Body of pancreas (tissue), 4 donors: ENCODE results near the gene AMPD3. TPM values are rescaled to one million over a fixed set of nuclear protein-coding genes. Genes with fewer than 3 reads are reported as not detected.

Experiments used
- ATAC-seq: fragments of 150-250 bp; one replicate; pipeline ENCODE4 v1.9.1; 2016
- DNase-seq, 4 donors: peaks; one replicate each; pipeline ENCODE4 v3.0.0-alpha.2; 2019
- H3K27ac ChIP-seq, 4 donors: fragments of 200-600 bp; sonication (generic); 1 replicate in 3 of 4; 2 replicates in 1 of 4; pipeline versions ENCODE4 v1.5.1 to v1.6.1; 2016 to 2019; ENCODE audit warnings: mild to moderate bottlenecking in 1 of 4, mixed read lengths in 1 of 4, moderate library complexity in 1 of 4
- H3K27me3 ChIP-seq, 2 donors: fragments of 200-600 bp; sonication (generic); one replicate each; pipeline ENCODE4 v1.6.0; 2016; ENCODE audit warnings: mild to moderate bottlenecking in 1 of 2
- H3K36me3 ChIP-seq, 2 donors: fragments of 200-600 bp; sonication (generic); replicated peaks in 1 of 2; 2 replicates each; pipeline ENCODE4 v1.5.1; 2016; ENCODE audit warnings: low read depth in 2 of 2; ENCODE audit not compliant: insufficient read depth in 1 of 2
- H3K4me1 ChIP-seq: fragments of 200-600 bp; sonication (generic); one replicate; pipeline ENCODE4 v1.6.0; 2016
- H3K4me3 ChIP-seq, 2 donors: fragments of 200-600 bp; sonication (generic); 1 replicate in 1 of 2; 2 replicates in 1 of 2; pipeline ENCODE4 v1.5.1; 2016 to 2019
- H3K9me3 ChIP-seq, 3 donors: fragments of 200-600 bp; sonication (generic); 1 replicate in 2 of 3; 2 replicates in 1 of 3; pipeline ENCODE4 v1.5.1; 2016
- CTCF ChIP-seq, 7 experiments: fragments of 450-650 bp in 4 of 7; fragments of 200-600 bp in 3 of 7; sonication (generic) in 3 of 7; IDR thresholded peaks; one replicate each; pipeline ENCODE4 v1.5.1; 2016 to 2019; ENCODE audit warnings: antibody characterized with exemption in 7 of 7
- POLR2A ChIP-seq, 3 donors: fragments of 450-650 bp; IDR thresholded peaks; one replicate each; pipeline ENCODE4 v1.6.1; 2016; ENCODE audit warnings: antibody characterized with exemption in 3 of 3, mild to moderate bottlenecking in 2 of 3
- WGBS, 2 donors: methylation state at CpG; one replicate each; pipeline ENCODE4 v1.1.5; 2017; 5-methylcytosine and 5-hydroxymethylcytosine counted together
- intact Hi-C: fragments of 100-400 bp; cut with DNase I; formaldehyde crosslinking; loops from one replicate; pipeline ENCODE4 v1.15.1; 2023
- microRNA counts, 2 donors: library from miRNA; unstranded; fragments of <30 nt; microRNA quantifications; one replicate each; lab custom pipeline; 2017
- total RNA-seq, 2 donors: library from RNA; depleted of rRNA; stranded (reverse); fragments of >200 nt; gene quantifications; one replicate each; pipeline ENCODE4 v1.1.0, GENCODE V29; 2016

The AMPD3 gene
- total RNA-seq, 2 donors from 2014 or later: 3.6 to 9.9 TPM

DNA sequence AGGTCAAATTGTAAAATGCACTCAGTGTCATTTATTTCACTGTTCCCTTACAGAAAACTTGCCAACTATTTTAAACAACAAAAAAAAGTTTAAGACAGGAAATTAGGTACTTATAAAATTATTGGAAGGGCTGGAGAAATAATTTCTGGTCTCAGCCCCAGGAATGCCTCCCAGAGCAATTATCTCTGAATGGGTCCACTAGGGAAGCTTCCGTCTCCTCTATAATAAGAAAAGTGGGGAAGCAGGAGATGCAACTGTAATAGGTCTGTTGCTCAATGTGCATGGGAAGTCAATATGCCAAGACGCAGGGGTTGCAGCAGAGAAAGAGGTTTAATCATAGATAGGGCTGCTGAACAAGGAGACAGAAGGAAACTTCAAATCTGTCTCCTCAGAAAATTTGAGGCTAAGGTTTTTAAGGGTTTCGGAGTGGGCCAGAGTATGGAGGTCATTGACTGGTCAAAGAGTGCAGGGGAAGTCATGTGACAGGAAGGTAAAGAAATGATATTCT lies 96.8 kb downstream of the AMPD3 start:
- no peak for ATAC-seq
- Histone ChIP-seq H3K27ac (no peak overlapping the region), H3K9me3 (no peaks in the 10 kb centered on the region), H3K4me3 (no peak overlapping the region), H3K27me3 (no peaks in the 10 kb centered on the region), H3K4me1 (no peaks in the 10 kb centered on the region), H3K36me3 (no peaks in the 10 kb centered on the region)
- no peak for DNase-seq
- TF ChIP-seq POLR2A (IDR thresholded peaks at IDR 0.05): no peak
- TF ChIP-seq CTCF (IDR thresholded peaks at IDR 0.05): no peak
- 87 to 93% methylated on average over 3 of the region's 3 CpGs for WGBS, 2 donors
- intact Hi-C loops: no loop called here

- H3K27ac ChIP-seq: no peak overlapping the region
- DNase-seq (no peak), ATAC-seq (no peak)
- intact Hi-C loops: no loop called here
- H3K4me1 ChIP-seq: no peaks in the 10 kb centered on the region
- TF ChIP-seq CTCF (IDR thresholded peaks at IDR 0.05) (no peak), POLR2A (IDR thresholded peaks at IDR 0.05) (no peak)
- H3K27me3 ChIP-seq: no peaks in the 10 kb centered on the region
- H3K4me3 ChIP-seq: no peak overlapping the region
- WGBS, 2 donors: 29 to 57% methylated on average over 1 of the region's 1 CpG
- H3K36me3 ChIP-seq: no peaks in the 10 kb centered on the region
- no peaks in the 10 kb centered on the region for H3K9me3 ChIP-seq
These were observed 101.5 kb downstream of the AMPD3 start for GRCh38 chr11:10556590-10556989.

MicroRNA genes within 50 kb of the gene (microRNA counts, 767-probe panel; counts per million panel counts)
- microRNA hsa-miR-4485 (lab: Ali Mortazavi, UCI): 0 to 736 counts per million in 2 donors

Other genes starting within 250 kb of the AMPD3 start
- gene SBF2, start 161.0 kb upstream of the AMPD3 start, total RNA-seq: 10 to 100 TPM; 23.6 to 38.9 TPM
- gene ADM, start 150.2 kb upstream of the AMPD3 start, total RNA-seq: 10 to 100 TPM; 52.7 to 85.4 TPM
- gene RNF141, start 85.9 kb downstream of the AMPD3 start, total RNA-seq: 10 to 100 TPM; 20.2 to 23.1 TPM
- gene LYVE1, start 113.4 kb downstream of the AMPD3 start, total RNA-seq: 10 to 100 TPM in 1 of 2 donors, 1 to 10 TPM in 1; 6.9 to 31.4 TPM
- 10 to 100 TPM in 1 of 2 donors, 1 to 10 TPM in 1; 1.6 to 10.1 TPM for gene IRAG1, start 238.5 kb downstream of the AMPD3 start, total RNA-seq